Amniotic epithelial cell (primary cell): ENCODE results near the gene SWAP70.
A peak's percentile ranks its signal among the peaks of the same experiment; 100 is the strongest.

Source experiments
- DNase-seq: peaks from one replicate; pipeline ENCODE4 v3.0.0-alpha.2; 2010; ENCODE audit warnings: low read depth

SWAP70 gene

GRCh38 chr11:9753021-9753420 lies 89.1 kb downstream of the SWAP70 start:
- peak; percentile 63 for DNase-seq

- no peak for DNase-seq
Measured at GRCh38 chr11:9754010-9754471, 90.2 kb downstream of the SWAP70 start.

- DNase-seq: peak; percentile 80
Measured at GRCh38 chr11:9755561-9756185, 91.8 kb downstream of the SWAP70 start.

- DNase-seq: no peak
Measured at GRCh38 chr11:9756461-9756860, 92.6 kb downstream of the SWAP70 start.

- no peak for DNase-seq
Measured at GRCh38 chr11:9756878-9757277, 93.0 kb downstream of the SWAP70 start.

- peak; percentile 54 for DNase-seq
Measured at GRCh38 chr11:9757809-9758636, 94.1 kb downstream of the SWAP70 start.

GRCh38 chr11:9758637-9759518 lies 95.0 kb downstream of the SWAP70 start:
- peak; percentile 53 for DNase-seq

GRCh38 chr11:9759519-9760192 lies 95.8 kb downstream of the SWAP70 start:
- DNase-seq: peak; percentile 92

- peak; percentile 69 for DNase-seq
Measured at GRCh38 chr11:9760193-9760575, 96.3 kb downstream of the SWAP70 start.

- DNase-seq: no peak
Measured at GRCh38 chr11:9761441-9761945, 97.6 kb downstream of the SWAP70 start.

GRCh38 chr11:9762531-9762930 lies 98.7 kb downstream of the SWAP70 start:
- DNase-seq: no peak

- no peak for DNase-seq
Measured at GRCh38 chr11:9763301-9763700, 99.4 kb downstream of the SWAP70 start.

- DNase-seq: peak; percentile 81
Measured at GRCh38 chr11:9765320-9766101, 101.6 kb downstream of the SWAP70 start.

- DNase-seq: no peak
Measured at GRCh38 chr11:9769621-9770020, 105.7 kb downstream of the SWAP70 start.

GRCh38 chr11:9771071-9771511 lies 107.2 kb downstream of the SWAP70 start:
- DNase-seq: no peak

- no peak for DNase-seq
Measured at GRCh38 chr11:9772218-9772617, 108.3 kb downstream of the SWAP70 start.

- no peak for DNase-seq
Measured at GRCh38 chr11:9773524-9773923, 109.6 kb downstream of the SWAP70 start.

GRCh38 chr11:9774109-9774508 lies 110.2 kb downstream of the SWAP70 start:
- DNase-seq: no peak

GRCh38 chr11:9774591-9775397 lies 110.9 kb downstream of the SWAP70 start:
- peak; percentile 67 for DNase-seq

GRCh38 chr11:9775398-9775779 lies 111.5 kb downstream of the SWAP70 start:
- no peak for DNase-seq
